ENCODE results near the gene LMBR1L.

LMBR1L gene

GRCh38 chr12:49057888-49058287 is 52.8 kb downstream of the LMBR1L start:
- TF ChIP-seq CTCF (IDR thresholded peaks at IDR 0.05; ENCODE audit: borderline replicate concordance, insufficient read depth, low read depth, low read length), result no peak
- H3K4me3 ChIP-seq (ENCODE audit: low read depth, low read length), result peak overlapping the region; percentile 80

- no peak for TF ChIP-seq CTCF (IDR thresholded peaks at IDR 0.05; ENCODE audit: borderline replicate concordance, insufficient read depth, low read depth, low read length)
- peak overlapping the region; percentile 80 for H3K4me3 ChIP-seq (ENCODE audit: low read depth, low read length)
Observed at GRCh38 chr12:49055978-49056754, 54.5 kb downstream of the LMBR1L start.

GRCh38 chr12:49055092-49055491 is 55.6 kb downstream of the LMBR1L start:
- no peak for TF ChIP-seq CTCF (IDR thresholded peaks at IDR 0.05; ENCODE audit: borderline replicate concordance, insufficient read depth, low read depth, low read length)

GRCh38 chr12:49054524-49054923 is 56.1 kb downstream of the LMBR1L start:
- H3K4me3 ChIP-seq (ENCODE audit: low read depth, low read length), result no peak overlapping the region
- no peak for TF ChIP-seq CTCF (IDR thresholded peaks at IDR 0.05; ENCODE audit: borderline replicate concordance, insufficient read depth, low read depth, low read length)

More at GRCh38 chr12:49055092-49055491, 55.6 kb downstream of the LMBR1L start:
- no peak overlapping the region for H3K4me3 ChIP-seq (ENCODE audit: low read depth, low read length)

- no peak for TF ChIP-seq CTCF (IDR thresholded peaks at IDR 0.05; ENCODE audit: borderline replicate concordance, insufficient read depth, low read depth, low read length)
- H3K4me3 ChIP-seq (ENCODE audit: low read depth, low read length), result no peak overlapping the region
Observed at GRCh38 chr12:49054096-49054495, 56.6 kb downstream of the LMBR1L start.

- no peak overlapping the region for H3K4me3 ChIP-seq (ENCODE audit: low read depth, low read length)
Observed at GRCh38 chr12:49052451-49053208, 58.0 kb downstream of the LMBR1L start.

More at GRCh38 chr12:49052451-49053208, 58.0 kb downstream of the LMBR1L start:
- TF ChIP-seq CTCF (IDR thresholded peaks at IDR 0.05; ENCODE audit: borderline replicate concordance, insufficient read depth, low read depth, low read length), result 0 out of 2 replicates have a peak, but pooled peaks have one; percentile 3
